NCI-H1105 treated with DMSO at 0.1 percent for 48 hours (cell line): ENCODE data around the gene CPE.

Source experiments
- DNase-seq: peaks from one replicate; lab custom pipeline; 2025; lab: John Stamatoyannopoulos, UW

CPE gene

DNA sequence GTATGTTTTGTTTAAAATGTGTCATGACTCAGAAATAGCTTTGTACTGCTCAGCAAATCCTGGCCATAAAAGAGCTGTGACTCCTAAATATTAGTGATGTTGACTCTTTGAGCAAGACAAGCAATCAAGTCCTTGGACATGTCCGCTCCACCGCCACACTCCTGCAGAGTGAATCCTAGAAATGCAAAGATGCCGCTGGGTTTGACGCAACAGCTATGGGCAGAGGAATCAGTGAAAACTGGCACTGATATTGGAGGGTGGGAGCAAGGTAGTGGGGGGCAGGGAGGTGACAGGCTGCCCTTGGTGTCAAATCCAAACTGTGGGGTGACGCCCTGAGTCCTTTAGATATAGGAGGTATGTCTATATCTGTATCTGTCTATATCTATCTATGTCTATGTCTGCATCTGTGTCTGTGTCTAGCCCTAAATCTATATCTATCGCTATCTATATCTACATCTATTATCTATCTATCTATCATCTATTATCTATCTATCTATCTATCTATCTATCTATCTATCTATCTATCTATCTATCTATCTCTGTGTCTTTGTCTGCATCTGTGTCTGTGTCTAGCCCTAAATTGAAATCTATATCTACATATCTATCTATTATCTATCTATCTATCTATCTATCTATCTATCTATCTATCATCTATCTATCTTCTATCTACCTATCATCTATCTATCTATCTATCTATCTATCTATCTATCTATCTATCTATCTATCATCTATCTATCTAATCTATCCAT lies 129.7 kb downstream of the CPE start:
- no peak for DNase-seq

DNA sequence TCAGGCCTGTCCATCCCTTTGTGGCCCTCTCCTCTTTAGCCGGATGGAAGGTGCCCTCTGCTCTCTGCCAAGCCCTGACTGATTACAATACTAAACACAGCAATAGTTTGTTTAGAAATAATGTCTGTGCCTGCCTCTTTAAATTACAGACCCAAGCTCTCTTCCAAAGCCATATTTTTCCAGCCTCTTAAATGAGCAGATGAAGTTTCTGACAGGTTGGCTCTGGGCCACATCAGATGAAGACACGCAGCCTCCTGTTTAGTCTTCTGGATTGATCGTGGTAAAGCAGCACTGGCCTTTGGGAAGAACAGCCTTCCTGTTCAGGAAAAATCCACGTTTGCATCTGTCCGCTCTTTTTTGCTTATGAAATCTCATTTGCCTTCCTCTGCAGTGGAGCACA lies 133.6 kb downstream of the CPE start:
- DNase-seq, result peak; percentile 60

DNA sequence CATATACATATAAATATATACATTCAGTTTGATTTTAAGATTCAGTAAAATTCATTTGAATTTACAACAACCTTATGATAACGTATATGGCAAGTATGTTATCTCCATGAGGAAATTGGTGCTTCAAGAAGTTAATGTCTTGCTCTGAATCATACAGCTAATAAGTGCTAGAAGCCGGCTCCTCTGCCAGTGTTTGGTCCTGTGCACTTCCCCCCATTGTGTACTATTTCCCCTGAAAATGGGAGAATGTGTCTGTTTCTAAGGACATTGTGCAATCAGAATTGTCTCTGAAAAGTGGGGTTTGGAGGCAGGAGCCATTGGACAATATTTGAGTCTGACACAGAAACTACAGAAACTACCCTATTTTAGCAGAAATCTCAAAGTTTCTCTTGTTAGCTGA lies 135.9 kb downstream of the CPE start:
- no peak for DNase-seq

DNA sequence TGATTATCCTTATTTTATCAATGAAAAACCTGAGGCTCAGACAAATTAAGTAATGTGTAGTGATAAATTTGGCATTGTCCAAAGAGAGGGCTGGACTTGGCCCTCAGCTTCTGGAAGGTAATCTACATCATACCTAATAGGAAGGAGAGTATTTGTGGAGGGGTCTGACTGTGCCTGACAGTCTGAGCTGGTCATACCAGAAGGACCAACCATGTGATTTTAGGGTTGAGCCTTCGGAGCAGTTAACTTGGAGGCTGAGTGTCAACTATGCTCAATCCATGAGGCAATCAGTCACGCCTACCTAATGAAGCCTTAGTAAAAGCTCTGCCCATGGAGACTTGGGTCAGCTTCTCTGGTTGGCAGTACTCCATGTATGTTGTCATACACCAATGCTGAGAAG lies 136.4 kb downstream of the CPE start:
- DNase-seq, result no peak

DNA sequence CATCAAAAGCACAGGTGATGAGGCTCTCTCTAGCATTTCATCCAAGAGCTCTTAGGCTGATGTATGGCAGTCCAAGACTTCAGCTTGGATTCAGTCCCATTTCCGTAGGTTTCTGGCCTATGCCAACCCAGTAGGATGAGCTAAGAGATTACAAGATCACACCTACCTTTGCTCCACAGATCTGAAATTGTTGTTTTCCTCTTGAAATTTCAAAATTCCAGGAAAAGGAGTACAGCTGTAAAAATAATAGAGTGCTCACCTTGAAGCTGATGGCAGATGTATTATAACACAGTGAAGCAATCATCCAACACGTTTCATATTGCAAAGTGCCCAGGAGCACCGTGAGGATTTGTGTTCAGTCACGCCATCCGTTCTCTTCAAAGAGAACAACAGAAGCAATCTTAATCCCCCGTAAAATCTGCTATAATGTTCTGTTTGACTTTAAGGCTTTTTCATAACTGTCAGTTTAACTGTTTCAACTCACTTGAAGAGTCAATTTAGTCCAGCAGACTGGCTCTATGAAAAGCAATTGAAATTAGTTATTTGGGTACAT lies 137.5 kb downstream of the CPE start:
- DNase-seq, result no peak

DNA sequence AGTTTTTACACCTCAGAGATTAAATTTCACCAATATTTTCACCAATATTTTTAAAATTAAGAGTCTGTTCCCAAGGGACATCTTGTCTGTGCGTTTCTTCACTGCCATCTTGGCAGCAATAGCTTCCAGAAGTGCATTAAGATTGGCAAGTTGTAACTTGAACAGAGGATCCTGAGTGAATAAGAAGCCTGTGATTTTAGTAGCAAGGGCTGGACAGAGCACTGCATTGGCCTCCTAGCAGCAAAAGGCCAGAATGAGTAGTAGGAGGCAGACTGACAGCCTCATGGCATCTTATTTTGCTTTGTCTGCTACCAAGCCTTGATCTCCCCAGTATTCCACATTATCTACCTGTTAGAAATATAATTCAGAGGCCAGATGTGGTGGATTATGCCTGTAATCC lies 138.4 kb downstream of the CPE start:
- DNase-seq, result no peak

- DNase-seq, result no peak
Observed at GRCh38 chr4:165518024-165518616, 139.3 kb downstream of the CPE start.

- DNase-seq, result no peak
Observed at GRCh38 chr4:165518686-165519085, 139.9 kb downstream of the CPE start.

- no peak for DNase-seq
Observed at GRCh38 chr4:165519591-165519990, 140.8 kb downstream of the CPE start.

DNA sequence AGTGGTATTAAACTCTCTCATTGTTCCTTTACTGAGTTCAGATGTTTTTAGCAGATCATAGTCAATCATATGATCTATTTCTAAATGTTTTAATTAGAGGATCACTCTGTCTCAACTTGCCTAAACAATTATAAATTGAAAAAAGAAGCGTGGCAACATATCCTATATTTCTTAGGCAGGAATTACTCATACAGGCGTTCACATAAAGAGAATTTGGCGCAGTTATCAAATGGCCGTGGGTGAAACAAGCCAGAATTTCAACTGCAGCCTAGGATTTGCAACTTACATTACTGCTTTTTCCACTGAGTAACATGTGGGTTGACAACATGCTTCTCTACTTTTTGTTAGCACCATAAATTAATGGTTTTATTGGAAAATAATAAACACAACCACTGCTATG lies 141.3 kb downstream of the CPE start:
- DNase-seq, result peak; percentile 28

DNA sequence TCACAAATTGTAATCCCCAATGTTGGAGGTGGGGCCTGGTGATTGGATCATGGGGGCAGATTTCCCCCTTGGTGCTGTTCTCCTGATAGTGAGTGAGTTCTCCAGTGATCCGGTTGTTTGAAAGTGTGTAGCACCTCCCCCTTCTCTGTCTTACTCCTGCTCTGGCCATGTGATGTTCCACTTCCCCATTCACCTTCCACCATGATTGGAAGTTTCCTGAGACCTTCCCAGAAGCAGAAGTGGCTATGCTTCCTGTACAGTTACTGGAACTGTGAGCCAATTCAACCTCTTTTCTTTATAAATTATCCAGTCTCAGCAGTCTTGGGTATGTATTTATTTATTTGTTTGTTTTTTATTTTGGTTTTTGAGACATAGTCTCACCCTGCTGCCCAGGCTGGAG lies 143.2 kb downstream of the CPE start:
- DNase-seq, result no peak

GRCh38 chr4:165524532-165525190 lies 145.9 kb downstream of the CPE start:
- no peak for DNase-seq

GRCh38 chr4:165532976-165533375 lies 154.2 kb downstream of the CPE start:
- no peak for DNase-seq

GRCh38 chr4:165537028-165537648 lies 158.3 kb downstream of the CPE start:
- peak; percentile 57 for DNase-seq

DNA sequence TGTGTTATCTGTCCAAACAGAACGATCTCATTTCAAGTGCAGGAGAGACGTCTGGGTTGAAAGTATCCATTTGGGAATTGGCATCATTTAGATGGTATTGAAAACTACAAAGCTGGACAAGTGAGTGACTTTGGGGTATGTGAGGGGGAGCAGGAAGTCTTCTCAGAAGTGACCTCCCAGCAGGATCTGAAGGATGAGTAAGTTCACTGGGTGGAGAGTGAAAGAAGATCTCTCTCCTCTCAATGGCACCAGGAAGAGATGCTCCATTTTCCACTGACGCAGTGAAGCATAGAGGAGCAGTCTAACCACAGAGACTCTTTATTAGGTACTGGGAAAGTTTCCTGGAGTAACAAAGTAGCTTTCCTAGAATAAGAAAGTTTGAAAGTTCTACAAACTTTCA lies 161.0 kb downstream of the CPE start:
- no peak for DNase-seq

- no peak for DNase-seq
Observed at GRCh38 chr4:165540206-165540830, 161.5 kb downstream of the CPE start.

- no peak for DNase-seq
Observed at GRCh38 chr4:165541851-165542459, 163.1 kb downstream of the CPE start.

GRCh38 chr4:165542476-165542875 lies 163.7 kb downstream of the CPE start:
- no peak for DNase-seq
